ENCODE data around the gene WDR48.

- TF ChIP-seq CTCF (IDR thresholded peaks at IDR 0.05) (no peak), POLR2A (IDR thresholded peaks at IDR 0.05) (no peak)
These were observed 31.0 kb downstream of the WDR48 start for GRCh38 chr3:39082666-39083313.
